ENCODE results near the gene LAIR1.

- no peak for TF ChIP-seq ZNF384 (IDR thresholded peaks at IDR 0.05)
- TF ChIP-seq BHLHE40 (IDR thresholded peaks at IDR 0.05; ENCODE audit: borderline replicate concordance): no peak
- no peak for TF ChIP-seq TARDBP (IDR thresholded peaks at IDR 0.05)
- no peak for TF ChIP-seq FOXK2 (IDR thresholded peaks at IDR 0.05)
- no peak for TF ChIP-seq FOXM1 (IDR thresholded peaks at IDR 0.05; ENCODE audit: borderline replicate concordance)
- TF ChIP-seq SUZ12 (IDR thresholded peaks at IDR 0.05): no peak
- no peak for TF ChIP-seq SP1 (IDR thresholded peaks at IDR 0.05)
- no peak for TF ChIP-seq CTBP1 (IDR thresholded peaks at IDR 0.05; ENCODE audit: borderline replicate concordance)
- TF ChIP-seq ELF4 (IDR thresholded peaks at IDR 0.05): no peak
- TF ChIP-seq PKNOX1 (IDR thresholded peaks at IDR 0.05): no peak
These were observed 18.8 kb downstream of the LAIR1 start for GRCh38 chr19:54345938-54346386.
